GM21528 (cell line): ENCODE results near the gene CYP4V2.

ENCODE experiments used
- ATAC-seq: cut with Tn5 transposase; IDR thresholded peaks from one replicate; pipeline ENCODE4 v1.9.1; 2021; ENCODE audit warnings: mild to moderate bottlenecking, moderate library complexity; ENCODE audit not compliant: unreplicated experiment, low FRiP score

CYP4V2 gene

GRCh38 chr4:186172546-186172945, 18.8 kb upstream of the CYP4V2 start:
- ATAC-seq = no peak

GRCh38 chr4:186188107-186188506, 3.3 kb upstream of the CYP4V2 start:
- no peak for ATAC-seq

GRCh38 chr4:186189656-186190055, 1.7 kb upstream of the CYP4V2 start:
- ATAC-seq = no peak

GRCh38 chr4:186190581-186191199, 677 bp upstream of the CYP4V2 start:
- ATAC-seq = peak; percentile 47

- peak; percentile 2 for ATAC-seq
These were observed 772 bp downstream of the CYP4V2 start for GRCh38 chr4:186192066-186192612.

- no peak for ATAC-seq
These were observed 2.5 kb downstream of the CYP4V2 start for GRCh38 chr4:186193851-186194250.

- ATAC-seq = no peak
These were observed 4.7 kb downstream of the CYP4V2 start for GRCh38 chr4:186196063-186196462.

GRCh38 chr4:186200516-186200915, 9.1 kb downstream of the CYP4V2 start:
- no peak for ATAC-seq

GRCh38 chr4:186201010-186201409, 9.6 kb downstream of the CYP4V2 start:
- no peak for ATAC-seq

- ATAC-seq = peak; percentile 75
These were observed 10.3 kb downstream of the CYP4V2 start for GRCh38 chr4:186201535-186202230.

GRCh38 chr4:186202490-186203140, 11.2 kb downstream of the CYP4V2 start:
- ATAC-seq = no peak

GRCh38 chr4:186203406-186203805, 12.0 kb downstream of the CYP4V2 start:
- ATAC-seq = no peak

GRCh38 chr4:186204103-186204559, 12.8 kb downstream of the CYP4V2 start:
- peak; percentile 47 for ATAC-seq

GRCh38 chr4:186204686-186205085, 13.3 kb downstream of the CYP4V2 start:
- no peak for ATAC-seq

GRCh38 chr4:186205156-186205555, 13.8 kb downstream of the CYP4V2 start:
- no peak for ATAC-seq

- no peak for ATAC-seq
These were observed 25.2 kb downstream of the CYP4V2 start for GRCh38 chr4:186216465-186217024.

GRCh38 chr4:186217733-186218293, 26.4 kb downstream of the CYP4V2 start:
- ATAC-seq = no peak

- ATAC-seq = no peak
These were observed 30.3 kb downstream of the CYP4V2 start for GRCh38 chr4:186221624-186222023.

- ATAC-seq = no peak
These were observed 34.5 kb downstream of the CYP4V2 start for GRCh38 chr4:186225848-186226247.

- ATAC-seq = no peak
These were observed 35.3 kb downstream of the CYP4V2 start for GRCh38 chr4:186226521-186227189.
